SK-N-SH (cell line): ENCODE results near the gene DGUOK. TPM values are rescaled to one million over a fixed set of nuclear protein-coding genes. Genes with fewer than 3 reads are reported as not detected.

ENCODE experiments used
- CTCF ChIA-PET: fragments of 300-600, 350-600 bp; formaldehyde crosslinking; extraction: SDS; loops from one replicate; lab custom pipeline; 2021; lab: Yijun Ruan, JAX
- POLR2A ChIA-PET: fragments of 350-600 bp; sonication (Branson Sonifier 250); formaldehyde crosslinking; extraction: SDS; loops from one replicate; lab custom pipeline; 2020; ENCODE audit warnings: antibody characterized with exemption, inconsistent platforms; lab: Yijun Ruan, JAX
- DNase-seq: peaks from one replicate; pipeline ENCODE4 v3.0.0; 2012
- H2AFZ ChIP-seq: fragments of 200-600 bp; sonication (generic); 2 replicates; pipeline ENCODE4 v1.8.1; 2016; ENCODE audit warnings: antibody characterized with exemption, mild to moderate bottlenecking, low read depth
- H3F3A ChIP-seq: fragments of 200-600 bp; sonication (generic); replicated peaks from 2 replicates; pipeline ENCODE3; 2016; ENCODE audit warnings: antibody characterized with exemption, mild to moderate bottlenecking; ENCODE audit not compliant: insufficient read depth
- H3K27ac ChIP-seq, 2 experiments: fragments of 200-500 bp in 1 of 2; fragments of 200-600 bp in 1 of 2; sonication (Bioruptor generic) in 1 of 2; sonication (generic), shearing (Covaris generic) in 1 of 2; 2 replicates each; pipeline versions ENCODE4 v1.5.1 to v1.6.1; 2014 to 2016; ENCODE audit warnings: low read depth in 2 of 2, inconsistent platforms in 1 of 2, low read length in 1 of 2, mild to moderate bottlenecking in 1 of 2, mixed read lengths in 1 of 2
- H3K27me3 ChIP-seq: fragments of 200-600 bp; sonication (generic), shearing (Covaris generic); 2 replicates; pipeline ENCODE4 v1.6.1; 2016; ENCODE audit warnings: mixed run types; ENCODE audit not compliant: insufficient read depth
- H3K36me3 ChIP-seq, 2 experiments: fragments of 200-500 bp in 1 of 2; fragments of 200-600 bp in 1 of 2; sonication (Bioruptor generic) in 1 of 2; sonication (generic) in 1 of 2; replicated peaks in 1 of 2; 2 replicates each; pipeline versions ENCODE3 to v1.5.1; 2014 to 2016; ENCODE audit warnings: low read length in 1 of 2, mild to moderate bottlenecking in 1 of 2; ENCODE audit not compliant: insufficient read depth in 2 of 2, control insufficient read depth in 1 of 2
- H3K4me1 ChIP-seq, 2 experiments: fragments of 200-500 bp in 1 of 2; fragments of 200-600 bp in 1 of 2; sonication (Bioruptor generic) in 1 of 2; sonication (generic), shearing (Covaris generic) in 1 of 2; 2 replicates each; pipeline versions ENCODE4 v1.5.1 to v1.6.1; 2014 to 2016; ENCODE audit warnings: low read depth in 1 of 2, low read length in 1 of 2, mixed run types in 1 of 2; ENCODE audit not compliant: insufficient read depth in 2 of 2, control insufficient read depth in 1 of 2
- H3K4me2 ChIP-seq: fragments of 200-600 bp; sonication (generic), shearing (Covaris generic); 2 replicates; pipeline ENCODE4 v1.6.1; 2017; ENCODE audit warnings: mixed run types
- H3K4me3 ChIP-seq, 2 experiments: fragments of 200-500 bp in 1 of 2; fragments of 200-600 bp in 1 of 2; sonication (Bioruptor generic) in 1 of 2; sonication (generic), shearing (Covaris generic) in 1 of 2; 2 replicates each; pipeline versions ENCODE4 v1.5.1 to v1.8.1; 2014 to 2016; ENCODE audit warnings: low read depth in 2 of 2, inconsistent platforms in 1 of 2, low read length in 1 of 2, mild to moderate bottlenecking in 1 of 2, mixed read lengths in 1 of 2, moderate library complexity in 1 of 2
- H3K79me2 ChIP-seq: fragments of 200-600 bp; sonication (generic); 2 replicates; pipeline ENCODE4 v1.8.1; 2017; ENCODE audit warnings: mild to moderate bottlenecking; ENCODE audit not compliant: insufficient read depth
- H3K9ac ChIP-seq: fragments of 200-600 bp; sonication (generic); 2 replicates; pipeline ENCODE4 v1.6.1; 2017; ENCODE audit warnings: mixed run types
- H3K9me2 ChIP-seq: fragments of 200-600 bp; sonication (generic); 2 replicates; pipeline ENCODE4 v1.6.1; 2017; ENCODE audit warnings: mixed run types
- H3K9me3 ChIP-seq: fragments of 200-600 bp; sonication (generic); 2 replicates; pipeline ENCODE4 v1.6.1; 2017; ENCODE audit warnings: mixed run types, mild to moderate bottlenecking, moderate library complexity
- H4K20me1 ChIP-seq: fragments of 200-600 bp; sonication (generic); 2 replicates; pipeline ENCODE4 v1.6.1; 2017; ENCODE audit warnings: mild to moderate bottlenecking, mixed run types; ENCODE audit not compliant: insufficient read depth
- CTCF ChIP-seq: fragments of 200-600 bp; sonication (generic); IDR thresholded peaks from 2 replicates; pipeline ENCODE4 v1.6.1; 2017; ENCODE audit warnings: antibody characterized with exemption, mild to moderate bottlenecking, moderate library complexity
- EP300 ChIP-seq, 2 experiments: IDR thresholded peaks; 2 replicates each; pipeline versions ENCODE4 v1.4.0 to v1.6.1; 2012; ENCODE audit warnings: borderline replicate concordance in 1 of 2, low read depth in 1 of 2, low read length in 1 of 2
- EZH2phosphoT487 ChIP-seq: fragments of 200-600 bp; sonication (generic); IDR thresholded peaks from 2 replicates; pipeline ENCODE4 v1.6.1; 2017; ENCODE audit warnings: low read depth, mixed run types, mild to moderate bottlenecking, antibody characterized with exemption, moderate library complexity, borderline replicate concordance
- FOXJ3 ChIP-seq: sonication (generic); formaldehyde crosslinking; IDR thresholded peaks from 2 replicates; pipeline ENCODE4 v1.5.1; 2020; ENCODE audit warnings: mild to moderate bottlenecking, missing genetic modification reagents
- FOXM1 ChIP-seq: IDR thresholded peaks from 2 replicates; pipeline ENCODE4 v1.4.0; 2012; ENCODE audit warnings: low read depth, mild to moderate bottlenecking
- GABPA ChIP-seq: IDR thresholded peaks from 2 replicates; pipeline ENCODE4 v1.4.0; 2012; ENCODE audit warnings: low read depth, mild to moderate bottlenecking
- GATA2 ChIP-seq: sonication (generic); formaldehyde crosslinking; IDR thresholded peaks from 2 replicates; pipeline ENCODE4 v1.5.0; 2020; ENCODE audit warnings: mild to moderate bottlenecking, missing genetic modification reagents
- MEF2A ChIP-seq: IDR thresholded peaks from 2 replicates; pipeline ENCODE4 v1.4.0; 2012; ENCODE audit warnings: low read depth, borderline replicate concordance
- NRF1 ChIP-seq: IDR thresholded peaks from 2 replicates; pipeline ENCODE4 v1.6.1; 2012; ENCODE audit warnings: low read depth, mild to moderate bottlenecking, low read length
- PBX3 ChIP-seq: IDR thresholded peaks from 2 replicates; pipeline ENCODE4; 2012
- RAD21 ChIP-seq: IDR thresholded peaks from 2 replicates; pipeline ENCODE4 v1.6.1; 2012; ENCODE audit warnings: mild to moderate bottlenecking, low read length
- REST ChIP-seq: IDR thresholded peaks from 2 replicates; pipeline ENCODE4 v1.6.1; 2012; ENCODE audit warnings: mild to moderate bottlenecking, low read depth, low read length, moderate library complexity
- SMC3 ChIP-seq: IDR thresholded peaks from 2 replicates; pipeline ENCODE4 v1.6.1; 2012; ENCODE audit warnings: low read depth, low read length, improper control_type of control experiment
- TCF12 ChIP-seq: IDR thresholded peaks from 2 replicates; pipeline ENCODE4 v1.4.0; 2012
- TEAD4 ChIP-seq: IDR thresholded peaks from 2 replicates; pipeline ENCODE4 v1.4.0; 2012; ENCODE audit warnings: mild to moderate bottlenecking, borderline replicate concordance; ENCODE audit not compliant: insufficient read depth
- USF1 ChIP-seq: IDR thresholded peaks from 2 replicates; pipeline ENCODE4 v1.4.0; 2012; ENCODE audit warnings: low read depth, borderline replicate concordance
- USF2 ChIP-seq: fragments of 150-350 bp; IDR thresholded peaks from 2 replicates; pipeline ENCODE4 v1.6.1; 2017; ENCODE audit warnings: antibody characterized with exemption, low read length, low read depth, borderline replicate concordance
- YY1 ChIP-seq: IDR thresholded peaks from 2 replicates; pipeline ENCODE4 v1.4.0; 2012; ENCODE audit warnings: low read depth, mild to moderate bottlenecking
- ZBTB33 ChIP-seq: IDR thresholded peaks from 2 replicates; pipeline ENCODE4 v1.4.0; 2012; ENCODE audit warnings: low read depth, borderline replicate concordance
- WGBS: methylation state at CpG from one replicate; pipeline ENCODE4 v1.1.6; 2017; ENCODE audit warnings: low lambda C conversion rate; 5-methylcytosine and 5-hydroxymethylcytosine counted together
- polyA plus RNA-seq, 3 experiments: library from polyadenylated mRNA; depleted of rRNA; stranded (reverse); fragments of >200 nt; gene quantifications; 2 replicates each; pipeline ENCODE4 v1.2.3, GENCODE V29; 2012

The DGUOK gene
- polyA plus RNA-seq, 1 of the 3 experiments (the other 2 are of a cell fraction) = 122 TPM

GRCh38 chr2:74007121-74007520 lies 80.4 kb downstream of the DGUOK start:
- ChIA-PET CTCF (interaction anchor here (1.1 to 1.7 kb wide), 3 partner anchors 14 to 141 kb away, joined by 4 to 6 read pairs (median 5); partner anchors contain the start of gene BOLA3), POLR2A (no interaction called here)
- Histone ChIP-seq H3K4me1 (peaks cover 15 to 60% of the 10 kb centered on the region in 2 experiments; a peak in 3 of 4 replicates), H3K27ac (no peak overlapping the region), H4K20me1 (no peaks in the 10 kb centered on the region; the same call in 1 of the 2 replicates), H3K27me3 (no peaks in the 10 kb centered on the region), H3F3A (no peaks in the 10 kb centered on the region), H3K9ac (no peak overlapping the region), H3K9me3 (no peaks in the 10 kb centered on the region), H3K9me2 (no peaks in the 10 kb centered on the region), H3K4me2 (no peak overlapping the region), H3K79me2 (no peaks in the 10 kb centered on the region), H2AFZ (no peak overlapping the region), H3K4me3 (no peak overlapping the region), H3K36me3 (peaks cover 0 to 17% of the 10 kb centered on the region in 2 experiments)
- 68% methylated on average over 4 of the region's 4 CpGs for WGBS
- DNase-seq = no peak
- no peak for TF ChIP-seq PBX3
- TF ChIP-seq RAD21 = no peak
- no peak for TF ChIP-seq GATA2 (CRISPR knock-in tag)
- no peak for TF ChIP-seq MEF2A
- no peak for TF ChIP-seq NRF1
- no peak for TF ChIP-seq EP300 (IDR thresholded peaks at IDR 0.05; ENCODE audit: borderline replicate concordance in 1 of 2, low read depth in 1 of 2, low read length in 1 of 2)
- TF ChIP-seq FOXM1 = no peak
- TF ChIP-seq SMC3 = no peak
- no peak for TF ChIP-seq REST
- TF ChIP-seq GABPA = no peak
- no peak for TF ChIP-seq USF1
- no peak for TF ChIP-seq FOXJ3 (CRISPR knock-in tag)
- no peak for TF ChIP-seq CTCF
- no peak for TF ChIP-seq EZH2phosphoT487
- no peak for TF ChIP-seq ZBTB33
- TF ChIP-seq TCF12 = no peak
- no peak for TF ChIP-seq USF2
- no peak for TF ChIP-seq YY1
- TF ChIP-seq TEAD4 = no peak
